ENCODE measurements around the gene TMEM229B.
A peak's percentile ranks its signal among the peaks of the same experiment; 100 is the strongest.

The TMEM229B gene

DNA sequence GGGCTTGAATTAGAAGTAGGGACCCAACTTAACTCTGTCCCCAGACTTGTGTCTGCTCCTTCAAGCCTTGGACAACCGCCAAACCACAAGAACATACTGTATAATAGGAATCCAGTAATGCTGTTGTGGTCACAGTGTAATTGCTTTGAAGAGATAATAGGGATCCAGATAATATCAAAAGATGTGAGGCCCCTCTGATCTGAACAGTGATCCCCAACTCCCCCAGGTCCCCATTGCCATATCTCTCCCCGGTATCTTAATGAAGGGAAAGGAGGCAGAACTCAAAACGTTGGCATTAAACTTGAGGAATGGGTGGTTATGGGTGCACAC is 36.1 kb upstream of the TMEM229B start:
- H3K4me3 ChIP-seq (ENCODE audit: control insufficient read depth, low read depth, low read length): no peak overlapping the region
- TF ChIP-seq, protein P1, sequence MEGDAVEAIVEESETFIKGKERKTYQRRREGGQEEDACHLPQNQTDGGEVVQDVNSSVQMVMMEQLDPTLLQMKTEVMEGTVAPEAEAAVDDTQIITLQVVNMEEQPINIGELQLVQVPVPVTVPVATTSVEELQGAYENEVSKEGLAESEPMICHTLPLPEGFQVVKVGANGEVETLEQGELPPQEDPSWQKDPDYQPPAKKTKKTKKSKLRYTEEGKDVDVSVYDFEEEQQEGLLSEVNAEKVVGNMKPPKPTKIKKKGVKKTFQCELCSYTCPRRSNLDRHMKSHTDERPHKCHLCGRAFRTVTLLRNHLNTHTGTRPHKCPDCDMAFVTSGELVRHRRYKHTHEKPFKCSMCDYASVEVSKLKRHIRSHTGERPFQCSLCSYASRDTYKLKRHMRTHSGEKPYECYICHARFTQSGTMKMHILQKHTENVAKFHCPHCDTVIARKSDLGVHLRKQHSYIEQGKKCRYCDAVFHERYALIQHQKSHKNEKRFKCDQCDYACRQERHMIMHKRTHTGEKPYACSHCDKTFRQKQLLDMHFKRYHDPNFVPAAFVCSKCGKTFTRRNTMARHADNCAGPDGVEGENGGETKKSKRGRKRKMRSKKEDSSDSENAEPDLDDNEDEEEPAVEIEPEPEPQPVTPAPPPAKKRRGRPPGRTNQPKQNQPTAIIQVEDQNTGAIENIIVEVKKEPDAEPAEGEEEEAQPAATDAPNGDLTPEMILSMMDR (IDR thresholded peaks at IDR 0.05; ENCODE audit: control insufficient read depth, insufficient read depth, low read depth, low read length, missing control alignments): no peak
- DNase-seq (ENCODE audit: low read depth): no peak

DNA sequence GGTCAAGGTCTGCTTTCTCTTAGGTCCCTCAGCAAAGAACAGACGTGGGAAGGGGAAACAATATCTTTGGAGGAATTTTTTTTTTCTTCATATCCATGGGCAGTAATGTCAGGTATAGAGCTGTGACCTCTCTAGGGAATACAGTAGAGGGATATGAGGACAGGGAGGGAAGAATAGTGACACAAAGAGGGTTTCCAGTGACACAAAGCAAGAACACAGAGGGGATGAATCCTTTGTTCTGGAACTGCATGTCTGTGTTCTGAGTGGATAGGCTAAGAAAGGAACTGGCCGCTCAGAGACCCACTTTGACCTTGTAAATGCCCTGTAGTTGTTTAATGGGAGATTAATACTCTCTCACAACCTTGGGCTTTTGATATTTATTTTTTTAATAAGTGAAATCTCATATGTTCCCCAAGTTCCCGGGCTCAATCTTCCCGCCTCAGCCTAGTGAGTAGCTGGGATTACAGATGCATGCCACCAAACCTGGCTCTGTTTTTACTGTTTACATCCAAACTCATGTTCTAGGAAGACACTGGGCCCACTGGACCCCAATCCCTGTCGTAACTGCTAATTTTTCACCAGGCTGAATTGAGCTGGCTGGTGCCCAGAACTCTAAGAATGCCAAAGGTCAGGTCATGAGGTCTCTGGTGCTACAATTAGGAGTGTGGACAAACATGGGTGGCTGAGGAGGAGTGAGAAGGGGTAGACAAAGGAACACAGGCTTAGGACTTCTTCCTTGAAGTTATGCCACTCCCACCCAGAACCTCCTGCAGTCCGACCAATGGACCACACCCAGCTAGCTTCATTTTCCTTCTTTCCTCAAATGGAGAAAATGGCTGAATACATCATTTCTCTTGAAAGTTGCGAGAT is 35.5 kb upstream of the TMEM229B start:
- no peak overlapping the region for H3K4me3 ChIP-seq (ENCODE audit: control insufficient read depth, low read depth, low read length)
- DNase-seq (ENCODE audit: low read depth): no peak
- TF ChIP-seq, protein P1 (IDR thresholded peaks at IDR 0.05; ENCODE audit: control insufficient read depth, insufficient read depth, low read depth, low read length, missing control alignments): no peak

DNA sequence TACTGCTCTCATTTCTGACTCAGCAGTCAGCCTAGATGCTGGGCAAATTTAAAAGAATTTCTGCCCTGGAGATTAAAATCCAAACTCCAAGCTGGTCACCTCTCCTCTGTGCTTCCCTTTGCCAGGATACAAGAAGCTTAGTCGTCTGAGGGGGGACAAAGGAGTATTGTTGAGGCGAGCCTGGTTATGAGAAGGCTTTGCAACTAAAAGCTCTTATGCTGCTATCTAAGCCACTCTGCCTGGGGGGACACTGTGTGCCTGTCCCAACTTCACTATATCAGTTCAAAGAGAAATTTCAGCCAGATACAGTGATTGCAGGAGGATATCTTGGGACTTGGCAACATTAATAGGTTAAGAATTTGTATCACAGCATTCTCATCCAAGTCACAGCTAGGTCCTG is 33.7 kb upstream of the TMEM229B start:
- no peak for DNase-seq (ENCODE audit: low read depth)
- no peak overlapping the region for H3K4me3 ChIP-seq (ENCODE audit: control insufficient read depth, low read depth, low read length)
- TF ChIP-seq, protein P1 (IDR thresholded peaks at IDR 0.05; ENCODE audit: control insufficient read depth, insufficient read depth, low read depth, low read length, missing control alignments): no peak

DNA sequence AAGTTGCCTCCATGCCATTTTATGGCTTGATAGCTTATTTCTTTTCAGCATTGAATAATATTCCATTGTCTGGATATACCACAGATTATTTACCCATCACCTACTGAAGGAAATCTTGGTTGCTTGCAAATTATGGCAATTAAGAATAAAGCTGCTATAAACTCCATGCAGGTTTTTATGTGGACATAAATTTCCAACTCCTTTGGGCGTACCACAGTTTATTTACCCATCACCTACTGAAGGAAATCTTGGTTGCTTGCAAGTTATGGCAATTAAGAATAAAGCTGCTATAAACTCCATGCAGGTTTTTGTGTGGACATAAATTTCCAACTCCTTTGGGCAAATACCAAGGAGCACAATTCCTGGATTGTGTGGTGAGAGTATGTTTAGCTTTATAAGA is 32.0 kb upstream of the TMEM229B start:
- DNase-seq (ENCODE audit: low read depth): no peak
- TF ChIP-seq, protein P1 (IDR thresholded peaks at IDR 0.05; ENCODE audit: control insufficient read depth, insufficient read depth, low read depth, low read length, missing control alignments): no peak
- H3K4me3 ChIP-seq (ENCODE audit: control insufficient read depth, low read depth, low read length): no peak overlapping the region

DNA sequence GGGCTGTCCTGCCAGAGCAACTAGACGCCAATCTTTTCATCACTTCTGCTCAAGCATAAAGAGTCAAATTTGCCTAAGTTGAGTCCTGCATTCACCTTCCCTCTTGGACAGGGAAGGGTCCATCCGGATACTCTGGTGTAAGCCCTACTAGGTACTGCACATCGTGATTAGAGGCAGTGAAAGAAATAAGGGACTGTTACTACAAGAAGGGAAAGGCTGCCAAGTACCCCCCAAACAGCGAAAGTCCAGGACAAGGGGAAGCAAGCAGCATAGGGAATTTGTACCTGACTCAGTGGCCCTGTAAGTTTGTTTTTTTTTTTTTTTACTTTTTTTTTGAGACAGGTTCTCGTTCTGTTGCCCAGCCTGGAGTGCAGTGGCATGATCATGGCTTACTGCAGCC is 30.9 kb upstream of the TMEM229B start:
- H3K4me3 ChIP-seq (ENCODE audit: control insufficient read depth, low read depth, low read length): no peak overlapping the region
- TF ChIP-seq, protein P1 (IDR thresholded peaks at IDR 0.05; ENCODE audit: control insufficient read depth, insufficient read depth, low read depth, low read length, missing control alignments): no peak

DNA sequence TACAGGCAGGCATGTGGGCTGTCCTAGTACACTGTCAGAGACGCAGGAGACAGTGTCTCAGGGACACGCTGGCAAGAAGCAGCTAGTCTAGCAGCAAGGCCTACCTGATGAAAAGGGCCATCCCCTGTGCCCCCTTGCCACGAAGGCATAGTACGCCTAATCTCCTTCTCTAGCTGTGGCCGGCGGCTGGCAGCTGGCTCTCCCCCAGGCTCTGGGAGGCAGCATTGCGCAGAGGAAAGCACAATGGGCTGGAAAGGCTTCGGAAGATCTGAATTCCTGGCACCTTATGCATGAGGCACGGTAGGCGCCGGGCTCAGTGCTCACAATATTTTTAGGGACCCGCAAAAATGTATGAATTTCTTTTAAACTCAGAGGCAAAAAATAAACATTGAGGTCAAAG is 28.6 kb upstream of the TMEM229B start:
- no peak overlapping the region for H3K4me3 ChIP-seq (ENCODE audit: control insufficient read depth, low read depth, low read length)
- TF ChIP-seq, protein P1 (IDR thresholded peaks at IDR 0.05; ENCODE audit: control insufficient read depth, insufficient read depth, low read depth, low read length, missing control alignments): peak; percentile 31
- DNase-seq (ENCODE audit: low read depth): no peak

More for the DNA sequence above, 30.9 kb upstream of the TMEM229B start:
- DNase-seq (ENCODE audit: low read depth): no peak

Data from AG09309 (cell line).